NCI-H2171 treated with DMSO at 0.1 percent for 48 hours (cell line): ENCODE data around the gene COA3.
A peak's percentile ranks its signal among the peaks of the same experiment; 100 is the strongest.

ENCODE experiments used
- DNase-seq: peaks from one replicate; lab custom pipeline; 2025; lab: John Stamatoyannopoulos, UW

The COA3 gene

GRCh38 chr17:42798383-42799380, at the start of gene COA3, which contains the start of gene CNTD1:
Gene COA3, minus strand, starts transcription at chr17:42798704. Its CDS starts 23 bp downstream, at chr17:42798681.
Gene CNTD1, plus strand, starts transcription at chr17:42798861. Its CDS starts 207 bp downstream, at chr17:42799068.
- DNase-seq: peak; percentile 83

GRCh38 chr17:42848093-42848492, 49.6 kb upstream of the COA3 start:
- no peak for DNase-seq

GRCh38 chr17:42846594-42847280, 48.2 kb upstream of the COA3 start:
- no peak for DNase-seq

GRCh38 chr17:42845918-42846593, 47.6 kb upstream of the COA3 start:
- DNase-seq: no peak

- no peak for DNase-seq
These were observed 47.0 kb upstream of the COA3 start for GRCh38 chr17:42845556-42845917.

GRCh38 chr17:42844761-42845555, 46.5 kb upstream of the COA3 start:
- DNase-seq: no peak

GRCh38 chr17:42844271-42844670, 45.8 kb upstream of the COA3 start, which contains the start of gene AOC2:
Gene AOC2, plus strand, starts transcription at chr17:42844580. Its CDS starts 47 bp downstream, at chr17:42844627.
- DNase-seq: no peak

- DNase-seq: peak; percentile 70
These were observed 44.9 kb upstream of the COA3 start for GRCh38 chr17:42843358-42843934.

GRCh38 chr17:42841975-42842685, 43.6 kb upstream of the COA3 start:
- no peak for DNase-seq

GRCh38 chr17:42835732-42836131, 37.2 kb upstream of the COA3 start:
- no peak for DNase-seq

- DNase-seq: no peak
These were observed 35.4 kb upstream of the COA3 start for GRCh38 chr17:42833767-42834422.

GRCh38 chr17:42832934-42833766, 34.6 kb upstream of the COA3 start, which contains the start of gene PSME3:
Gene PSME3, plus strand, starts transcription at chr17:42833397. Its CDS starts 235 bp downstream, at chr17:42833632.
- DNase-seq: peak; percentile 90

GRCh38 chr17:42832213-42832933, 33.9 kb upstream of the COA3 start:
- no peak for DNase-seq

- DNase-seq: no peak
These were observed 32.5 kb upstream of the COA3 start for GRCh38 chr17:42830971-42831370.

GRCh38 chr17:42827472-42827871, 29.0 kb upstream of the COA3 start:
- DNase-seq: no peak

GRCh38 chr17:42821176-42821575, 22.7 kb upstream of the COA3 start:
- no peak for DNase-seq

- peak; percentile 39 for DNase-seq
These were observed 21.5 kb upstream of the COA3 start for GRCh38 chr17:42819939-42820535.

- no peak for DNase-seq
These were observed 19.9 kb upstream of the COA3 start for GRCh38 chr17:42818379-42818778.
